SK-N-SH (cell line): ENCODE measurements around the gene KRT81. TPM values are rescaled to one million over a fixed set of nuclear protein-coding genes. Genes with fewer than 3 reads are reported as not detected.

Experiments
- CTCF ChIA-PET: fragments of 300-600, 350-600 bp; formaldehyde crosslinking; extraction: SDS; loops from one replicate; lab custom pipeline; 2021; lab: Yijun Ruan, JAX
- POLR2A ChIA-PET: fragments of 350-600 bp; sonication (Branson Sonifier 250); formaldehyde crosslinking; extraction: SDS; loops from one replicate; lab custom pipeline; 2020; ENCODE audit warnings: antibody characterized with exemption, inconsistent platforms; lab: Yijun Ruan, JAX
- DNase-seq: peaks from one replicate; pipeline ENCODE4 v3.0.0; 2012
- H2AFZ ChIP-seq: fragments of 200-600 bp; sonication (generic); 2 replicates; pipeline ENCODE4 v1.8.1; 2016; ENCODE audit warnings: antibody characterized with exemption, mild to moderate bottlenecking, low read depth
- H3F3A ChIP-seq: fragments of 200-600 bp; sonication (generic); replicated peaks from 2 replicates; pipeline ENCODE3; 2016; ENCODE audit warnings: antibody characterized with exemption, mild to moderate bottlenecking; ENCODE audit not compliant: insufficient read depth
- H3K27ac ChIP-seq, 2 experiments: fragments of 200-500 bp in 1 of 2; fragments of 200-600 bp in 1 of 2; sonication (Bioruptor generic) in 1 of 2; sonication (generic), shearing (Covaris generic) in 1 of 2; 2 replicates each; pipeline versions ENCODE4 v1.5.1 to v1.6.1; 2014 to 2016; ENCODE audit warnings: low read depth in 2 of 2, inconsistent platforms in 1 of 2, low read length in 1 of 2, mild to moderate bottlenecking in 1 of 2, mixed read lengths in 1 of 2
- H3K27me3 ChIP-seq: fragments of 200-600 bp; sonication (generic), shearing (Covaris generic); 2 replicates; pipeline ENCODE4 v1.6.1; 2016; ENCODE audit warnings: mixed run types; ENCODE audit not compliant: insufficient read depth
- H3K36me3 ChIP-seq, 2 experiments: fragments of 200-500 bp in 1 of 2; fragments of 200-600 bp in 1 of 2; sonication (Bioruptor generic) in 1 of 2; sonication (generic) in 1 of 2; replicated peaks in 1 of 2; 2 replicates each; pipeline versions ENCODE3 to v1.5.1; 2014 to 2016; ENCODE audit warnings: low read length in 1 of 2, mild to moderate bottlenecking in 1 of 2; ENCODE audit not compliant: insufficient read depth in 2 of 2, control insufficient read depth in 1 of 2
- H3K4me1 ChIP-seq, 2 experiments: fragments of 200-500 bp in 1 of 2; fragments of 200-600 bp in 1 of 2; sonication (Bioruptor generic) in 1 of 2; sonication (generic), shearing (Covaris generic) in 1 of 2; 2 replicates each; pipeline versions ENCODE4 v1.5.1 to v1.6.1; 2014 to 2016; ENCODE audit warnings: low read depth in 1 of 2, low read length in 1 of 2, mixed run types in 1 of 2; ENCODE audit not compliant: insufficient read depth in 2 of 2, control insufficient read depth in 1 of 2
- H3K4me2 ChIP-seq: fragments of 200-600 bp; sonication (generic), shearing (Covaris generic); 2 replicates; pipeline ENCODE4 v1.6.1; 2017; ENCODE audit warnings: mixed run types
- H3K4me3 ChIP-seq, 2 experiments: fragments of 200-500 bp in 1 of 2; fragments of 200-600 bp in 1 of 2; sonication (Bioruptor generic) in 1 of 2; sonication (generic), shearing (Covaris generic) in 1 of 2; 2 replicates each; pipeline versions ENCODE4 v1.5.1 to v1.8.1; 2014 to 2016; ENCODE audit warnings: low read depth in 2 of 2, inconsistent platforms in 1 of 2, low read length in 1 of 2, mild to moderate bottlenecking in 1 of 2, mixed read lengths in 1 of 2, moderate library complexity in 1 of 2
- H3K79me2 ChIP-seq: fragments of 200-600 bp; sonication (generic); 2 replicates; pipeline ENCODE4 v1.8.1; 2017; ENCODE audit warnings: mild to moderate bottlenecking; ENCODE audit not compliant: insufficient read depth
- H3K9ac ChIP-seq: fragments of 200-600 bp; sonication (generic); 2 replicates; pipeline ENCODE4 v1.6.1; 2017; ENCODE audit warnings: mixed run types
- H3K9me2 ChIP-seq: fragments of 200-600 bp; sonication (generic); 2 replicates; pipeline ENCODE4 v1.6.1; 2017; ENCODE audit warnings: mixed run types
- H3K9me3 ChIP-seq: fragments of 200-600 bp; sonication (generic); 2 replicates; pipeline ENCODE4 v1.6.1; 2017; ENCODE audit warnings: mixed run types, mild to moderate bottlenecking, moderate library complexity
- H4K20me1 ChIP-seq: fragments of 200-600 bp; sonication (generic); 2 replicates; pipeline ENCODE4 v1.6.1; 2017; ENCODE audit warnings: mild to moderate bottlenecking, mixed run types; ENCODE audit not compliant: insufficient read depth
- CHD2 ChIP-seq: fragments of 150-350 bp; IDR thresholded peaks from 2 replicates; pipeline ENCODE4 v1.6.1; 2018; ENCODE audit warnings: low read length; ENCODE audit not compliant: partially characterized antibody
- ELF1 ChIP-seq: IDR thresholded peaks from 2 replicates; pipeline ENCODE4 v1.4.0; 2012
- EP300 ChIP-seq, 2 experiments: IDR thresholded peaks; 2 replicates each; pipeline versions ENCODE4 v1.4.0 to v1.6.1; 2012; ENCODE audit warnings: borderline replicate concordance in 1 of 2, low read depth in 1 of 2, low read length in 1 of 2
- EZH2phosphoT487 ChIP-seq: fragments of 200-600 bp; sonication (generic); IDR thresholded peaks from 2 replicates; pipeline ENCODE4 v1.6.1; 2017; ENCODE audit warnings: low read depth, mixed run types, mild to moderate bottlenecking, antibody characterized with exemption, moderate library complexity, borderline replicate concordance
- FOSL2 ChIP-seq: IDR thresholded peaks from 2 replicates; pipeline ENCODE4 v1.4.0; 2012; ENCODE audit warnings: low read depth, mild to moderate bottlenecking, moderate library complexity, borderline replicate concordance
- FOXJ3 ChIP-seq: sonication (generic); formaldehyde crosslinking; IDR thresholded peaks from 2 replicates; pipeline ENCODE4 v1.5.1; 2020; ENCODE audit warnings: mild to moderate bottlenecking, missing genetic modification reagents
- FOXM1 ChIP-seq: IDR thresholded peaks from 2 replicates; pipeline ENCODE4 v1.4.0; 2012; ENCODE audit warnings: low read depth, mild to moderate bottlenecking
- GABPA ChIP-seq: IDR thresholded peaks from 2 replicates; pipeline ENCODE4 v1.4.0; 2012; ENCODE audit warnings: low read depth, mild to moderate bottlenecking
- GATA2 ChIP-seq: sonication (generic); formaldehyde crosslinking; IDR thresholded peaks from 2 replicates; pipeline ENCODE4 v1.5.0; 2020; ENCODE audit warnings: mild to moderate bottlenecking, missing genetic modification reagents
- MEF2A ChIP-seq: IDR thresholded peaks from 2 replicates; pipeline ENCODE4 v1.4.0; 2012; ENCODE audit warnings: low read depth, borderline replicate concordance
- MXI1 ChIP-seq: IDR thresholded peaks from 2 replicates; pipeline ENCODE4 v1.6.1; 2012; ENCODE audit warnings: mild to moderate bottlenecking, low read depth, low read length, improper control_type of control experiment
- NFIC ChIP-seq: IDR thresholded peaks from 2 replicates; pipeline ENCODE4 v1.4.0; 2012; ENCODE audit warnings: borderline replicate concordance
- NRF1 ChIP-seq: IDR thresholded peaks from 2 replicates; pipeline ENCODE4 v1.6.1; 2012; ENCODE audit warnings: low read depth, mild to moderate bottlenecking, low read length
- POLR2AphosphoS5 ChIP-seq: IDR thresholded peaks from 2 replicates; pipeline ENCODE4 v1.6.1; 2012; ENCODE audit warnings: low read depth, low read length
- RCOR1 ChIP-seq: fragments of 150-350 bp; IDR thresholded peaks from 2 replicates; pipeline ENCODE4 v1.6.1; 2017; ENCODE audit warnings: antibody characterized with exemption, low read length
- RFX5 ChIP-seq: IDR thresholded peaks from 2 replicates; pipeline ENCODE4 v1.6.1; 2012; ENCODE audit warnings: mild to moderate bottlenecking, improper control_type of control experiment, low read length
- RXRA ChIP-seq: IDR thresholded peaks from 2 replicates; pipeline ENCODE4 v1.4.0; 2012; ENCODE audit warnings: low read depth, mild to moderate bottlenecking, borderline replicate concordance
- SIN3A ChIP-seq: IDR thresholded peaks from 2 replicates; pipeline ENCODE4 v1.6.1; 2012; ENCODE audit warnings: low read depth, mild to moderate bottlenecking, low read length, moderate library complexity, borderline replicate concordance
- SMC3 ChIP-seq: IDR thresholded peaks from 2 replicates; pipeline ENCODE4 v1.6.1; 2012; ENCODE audit warnings: low read depth, low read length, improper control_type of control experiment
- TAF1 ChIP-seq: IDR thresholded peaks from 2 replicates; pipeline ENCODE4 v1.6.1; 2012; ENCODE audit warnings: low read depth, mild to moderate bottlenecking, low read length, moderate library complexity, borderline replicate concordance
- TCF12 ChIP-seq: IDR thresholded peaks from 2 replicates; pipeline ENCODE4 v1.4.0; 2012
- YY1 ChIP-seq: IDR thresholded peaks from 2 replicates; pipeline ENCODE4 v1.4.0; 2012; ENCODE audit warnings: low read depth, mild to moderate bottlenecking
- WGBS: methylation state at CpG from one replicate; pipeline ENCODE4 v1.1.6; 2017; ENCODE audit warnings: low lambda C conversion rate; 5-methylcytosine and 5-hydroxymethylcytosine counted together
- polyA plus RNA-seq, 3 experiments: library from polyadenylated mRNA; depleted of rRNA; stranded (reverse); fragments of >200 nt; gene quantifications; 2 replicates each; pipeline ENCODE4 v1.2.3, GENCODE V29; 2012
- TF ChIP-seq, protein P1 (sequence below): fragments of 150-350 bp; IDR thresholded peaks from 2 replicates; pipeline ENCODE4 v1.6.1; 2016; ENCODE audit warnings: mild to moderate bottlenecking, low read depth, low read length
- TF ChIP-seq, protein P2 (sequence below): IDR thresholded peaks from 2 replicates; pipeline ENCODE4 v1.4.0; 2012; ENCODE audit warnings: low read depth, borderline replicate concordance

KRT81 gene
- polyA plus RNA-seq, 1 of the 3 experiments (the other 2 are of a cell fraction) = 1.9 TPM

DNA sequence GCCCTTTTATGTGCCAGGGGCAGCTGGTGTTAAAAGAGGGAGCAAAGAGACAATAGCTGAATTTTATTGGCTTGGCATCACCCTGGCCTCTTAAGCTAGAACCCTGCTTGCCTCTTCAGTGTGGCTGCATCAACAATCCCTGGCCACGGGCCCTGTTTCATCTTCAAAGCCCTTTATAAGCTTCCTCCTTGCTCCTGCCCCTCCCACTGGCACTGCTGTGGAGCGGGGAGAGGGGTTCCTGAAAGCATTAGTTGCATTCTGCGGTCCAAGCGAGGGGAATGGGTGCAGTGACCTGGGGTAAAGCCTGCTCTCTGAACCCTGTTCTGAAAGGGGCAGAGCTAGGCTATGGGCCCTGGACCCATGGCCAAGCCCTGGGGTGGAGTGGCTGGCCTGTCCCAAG is 30.1 kb upstream of the KRT81 start:
- H3K4me2 ChIP-seq = no peak overlapping the region
- no peak overlapping the region for H2AFZ ChIP-seq
- H3K9ac ChIP-seq = no peak overlapping the region
- WGBS = 57% methylated on average over 1 of the region's 4 CpGs
- H3K27ac ChIP-seq = no peak overlapping the region
- H3K36me3 ChIP-seq = no peaks in the 10 kb centered on the region
- H3K4me1 ChIP-seq = no peaks in the 10 kb centered on the region
- H3F3A ChIP-seq = no peaks in the 10 kb centered on the region
- ChIA-PET POLR2A (no interaction called here), CTCF (interaction anchor here (1.0 to 12.6 kb wide), 8 partner anchors 11 to 165 kb away, joined by 3 to 218 read pairs (median 4); no protein-coding TSS in a partner anchor)
- H3K9me3 ChIP-seq = no peaks in the 10 kb centered on the region
- no peak overlapping the region for H3K4me3 ChIP-seq
- no peak for DNase-seq
- no peaks in the 10 kb centered on the region; the same call in 1 of the 2 replicates for H3K27me3 ChIP-seq
- no peak for TF ChIP-seq GABPA
- TF ChIP-seq EZH2phosphoT487 = no peak
- no peak for TF ChIP-seq EP300 (IDR thresholded peaks at IDR 0.05; ENCODE audit: borderline replicate concordance in 1 of 2, low read depth in 1 of 2, low read length in 1 of 2)
- no peak for TF ChIP-seq MXI1
- TF ChIP-seq ELF1 = no peak
- no peak for TF ChIP-seq FOXJ3 (CRISPR knock-in tag)
- TF ChIP-seq TAF1 = no peak
- TF ChIP-seq RFX5 = no peak
- TF ChIP-seq POLR2AphosphoS5 = no peak
- no peak for TF ChIP-seq CHD2
- no peak for TF ChIP-seq NFIC
- TF ChIP-seq FOXM1 = no peak
- no peak for TF ChIP-seq RXRA
- no peak for TF ChIP-seq FOSL2
- no peak for TF ChIP-seq YY1
- no peak for TF ChIP-seq SIN3A
- TF ChIP-seq, protein P1, sequence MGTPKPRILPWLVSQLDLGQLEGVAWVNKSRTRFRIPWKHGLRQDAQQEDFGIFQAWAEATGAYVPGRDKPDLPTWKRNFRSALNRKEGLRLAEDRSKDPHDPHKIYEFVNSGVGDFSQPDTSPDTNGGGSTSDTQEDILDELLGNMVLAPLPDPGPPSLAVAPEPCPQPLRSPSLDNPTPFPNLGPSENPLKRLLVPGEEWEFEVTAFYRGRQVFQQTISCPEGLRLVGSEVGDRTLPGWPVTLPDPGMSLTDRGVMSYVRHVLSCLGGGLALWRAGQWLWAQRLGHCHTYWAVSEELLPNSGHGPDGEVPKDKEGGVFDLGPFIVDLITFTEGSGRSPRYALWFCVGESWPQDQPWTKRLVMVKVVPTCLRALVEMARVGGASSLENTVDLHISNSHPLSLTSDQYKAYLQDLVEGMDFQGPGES = no peak
- TF ChIP-seq TCF12 = no peak
- no peak for TF ChIP-seq GATA2
- TF ChIP-seq, all 33 proteins: peak for 0
- Histone ChIP-seq H3K9me2 (no peaks in the 10 kb centered on the region), H3K79me2 (no peaks in the 10 kb centered on the region), H4K20me1 (no peaks in the 10 kb centered on the region)

- Histone ChIP-seq H3K27ac (no peak within 1 kb of the TSS), H3K9me3 (no peaks in the 10 kb centered on the region), H3K27me3 (no peaks in the 10 kb centered on the region; the same call in 1 of the 2 replicates), H4K20me1 (no peaks in the 10 kb centered on the region), H2AFZ (no peak within 1 kb of the TSS), H3K9me2 (no peaks in the 10 kb centered on the region), H3K9ac (no peak within 1 kb of the TSS), H3K4me2 (no peak within 1 kb of the TSS), H3K79me2 (no peaks in the 10 kb centered on the region), H3K4me1 (no peaks in the 10 kb centered on the region), H3K4me3 (no peak within 1 kb of the TSS), H3K36me3 (no peaks in the 10 kb centered on the region), H3F3A (no peaks in the 10 kb centered on the region)
- no peak for DNase-seq
- POLR2A ChIA-PET = no interaction called here
- CTCF ChIA-PET = interaction anchor here (1.3 to 12.6 kb wide), 8 partner anchors 10 to 166 kb away, joined by 3 to 218 read pairs (median 5); no protein-coding TSS in a partner anchor
- 87% methylated on average over 28 of the region's 35 CpGs for WGBS
- no peak for TF ChIP-seq YY1
- no peak for TF ChIP-seq TCF12
- TF ChIP-seq RCOR1 = no peak
- no peak for TF ChIP-seq POLR2AphosphoS5
- TF ChIP-seq NFIC = no peak
- TF ChIP-seq CHD2 = no peak
- TF ChIP-seq NRF1 = no peak
- no peak for TF ChIP-seq FOXJ3 (CRISPR knock-in tag)
- TF ChIP-seq MEF2A = no peak
- TF ChIP-seq, protein P1 = no peak
- no peak for TF ChIP-seq SMC3
- TF ChIP-seq, protein P2, sequence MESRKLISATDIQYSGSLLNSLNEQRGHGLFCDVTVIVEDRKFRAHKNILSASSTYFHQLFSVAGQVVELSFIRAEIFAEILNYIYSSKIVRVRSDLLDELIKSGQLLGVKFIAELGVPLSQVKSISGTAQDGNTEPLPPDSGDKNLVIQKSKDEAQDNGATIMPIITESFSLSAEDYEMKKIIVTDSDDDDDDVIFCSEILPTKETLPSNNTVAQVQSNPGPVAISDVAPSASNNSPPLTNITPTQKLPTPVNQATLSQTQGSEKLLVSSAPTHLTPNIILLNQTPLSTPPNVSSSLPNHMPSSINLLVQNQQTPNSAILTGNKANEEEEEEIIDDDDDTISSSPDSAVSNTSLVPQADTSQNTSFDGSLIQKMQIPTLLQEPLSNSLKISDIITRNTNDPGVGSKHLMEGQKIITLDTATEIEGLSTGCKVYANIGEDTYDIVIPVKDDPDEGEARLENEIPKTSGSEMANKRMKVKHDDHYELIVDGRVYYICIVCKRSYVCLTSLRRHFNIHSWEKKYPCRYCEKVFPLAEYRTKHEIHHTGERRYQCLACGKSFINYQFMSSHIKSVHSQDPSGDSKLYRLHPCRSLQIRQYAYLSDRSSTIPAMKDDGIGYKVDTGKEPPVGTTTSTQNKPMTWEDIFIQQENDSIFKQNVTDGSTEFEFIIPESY = no peak
- no peak for TF ChIP-seq FOSL2
- no peak for TF ChIP-seq ELF1
Measured at GRCh38 chr12:52320784-52321400, 29.6 kb upstream of the KRT81 start, which contains the start of gene KRT83. Gene KRT83, minus strand, starts transcription at chr12:52321398. Its CDS starts 63 bp downstream, at chr12:52321335.
